ENCODE data around the gene SLC10A1.

DNA sequence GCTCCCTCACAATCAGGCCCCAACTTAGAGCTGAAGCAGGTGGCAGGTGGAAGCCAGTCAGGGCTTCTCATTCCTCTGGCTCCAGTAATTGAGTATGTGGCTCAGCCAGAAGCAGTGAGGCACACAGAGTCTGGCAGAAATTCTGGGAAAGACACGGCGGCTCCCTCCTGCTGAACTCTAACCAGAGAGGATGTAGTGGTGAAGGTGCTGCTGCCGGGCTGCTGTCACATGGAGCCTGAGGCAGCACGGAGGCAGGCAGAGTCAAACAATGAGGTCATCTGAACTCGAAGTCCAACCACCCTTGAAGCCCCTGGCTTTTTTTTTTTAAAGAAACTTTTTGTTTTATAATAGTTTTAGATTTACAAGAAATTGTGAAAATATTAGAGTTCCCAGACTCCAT, 48.7 kb upstream of the SLC10A1 start:
- no peak for TF ChIP-seq GATA3 (IDR thresholded peaks at IDR 0.05; ENCODE audit: low read depth, low read length)
- no peak for TF ChIP-seq GATA2 (IDR thresholded peaks at IDR 0.05; ENCODE audit: low read depth, low read length)

Data from SH-SY5Y (cell line).